ENCODE measurements around the gene TLR2.

TLR2 gene

DNA sequence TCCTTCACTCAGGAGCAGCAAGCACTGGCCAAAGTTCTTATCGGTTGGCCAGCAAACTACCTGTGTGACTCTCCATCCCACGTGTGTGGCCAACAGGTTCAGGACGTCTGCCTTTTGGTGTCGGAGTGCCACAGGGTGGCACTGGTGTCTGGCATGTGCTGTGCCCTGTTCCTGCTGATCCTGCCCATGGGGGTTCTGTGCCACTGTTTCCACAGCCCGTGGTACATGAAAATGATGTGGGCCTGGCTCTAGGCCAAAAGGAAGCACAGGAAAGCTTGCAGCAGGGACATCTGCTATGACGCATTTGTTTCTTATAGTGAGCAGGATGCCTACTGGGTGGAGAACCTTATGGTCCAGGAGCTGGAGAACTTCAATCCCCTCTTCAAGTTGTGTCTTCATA lies 4.6 kb upstream of the TLR2 start:
- no peak for TF ChIP-seq ZNF274 (IDR thresholded peaks at IDR 0.05; ENCODE audit: low read depth, low read length)
- no peak overlapping the region for H3K4me3 ChIP-seq (ENCODE audit: low read length)

DNA sequence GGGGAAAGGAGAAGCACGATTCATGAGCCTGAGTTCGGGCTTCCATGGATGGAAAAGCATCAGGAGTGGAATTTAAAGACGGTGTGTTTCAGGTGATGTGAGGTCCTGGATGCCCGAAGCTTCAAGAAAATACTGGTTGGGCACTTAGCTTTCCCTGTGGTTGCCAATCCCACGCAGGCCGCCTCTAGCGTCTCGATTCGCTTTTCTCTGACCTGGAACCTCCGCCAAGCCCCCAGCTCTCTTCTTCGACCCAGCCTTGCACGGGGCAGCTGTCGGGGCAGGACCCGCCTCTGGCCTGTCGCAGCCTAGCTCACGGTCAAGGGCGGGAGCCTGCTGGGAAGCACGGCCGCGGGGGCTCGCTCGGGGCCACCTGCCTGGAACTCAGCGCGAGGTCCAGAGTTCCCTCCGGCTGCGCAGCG lies 308 bp upstream of the TLR2 start:
- TF ChIP-seq ZNF274 (IDR thresholded peaks at IDR 0.05; ENCODE audit: low read depth, low read length), result no peak
- peak overlapping the region; percentile 66; the same call in 1 of the 2 replicates for H3K4me3 ChIP-seq (ENCODE audit: low read length)

DNA sequence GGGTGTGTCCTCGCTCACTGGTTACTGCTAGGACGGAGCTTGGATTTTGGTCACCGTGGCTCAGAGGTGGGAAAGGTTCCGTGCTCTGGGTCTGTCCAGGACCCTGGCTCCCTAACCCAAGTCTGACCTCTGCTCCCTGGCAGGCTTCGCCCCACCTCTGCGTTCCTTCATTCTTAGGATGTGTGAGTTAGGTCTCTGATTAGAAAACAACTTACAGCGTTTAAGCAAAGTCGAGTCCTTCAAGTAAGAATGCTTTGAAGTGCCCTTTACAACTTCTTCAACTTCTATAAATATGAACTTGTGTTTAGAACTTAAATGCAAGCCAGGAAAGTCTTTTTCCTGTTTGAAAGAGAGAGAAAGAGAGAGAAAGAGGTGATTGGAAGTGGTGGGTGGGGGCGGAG lies 891 bp downstream of the TLR2 start:
- no peak for TF ChIP-seq ZNF274 (IDR thresholded peaks at IDR 0.05; ENCODE audit: low read depth, low read length)
- peak overlapping the region; percentile 66; the same call in 1 of the 2 replicates for H3K4me3 ChIP-seq (ENCODE audit: low read length)

DNA sequence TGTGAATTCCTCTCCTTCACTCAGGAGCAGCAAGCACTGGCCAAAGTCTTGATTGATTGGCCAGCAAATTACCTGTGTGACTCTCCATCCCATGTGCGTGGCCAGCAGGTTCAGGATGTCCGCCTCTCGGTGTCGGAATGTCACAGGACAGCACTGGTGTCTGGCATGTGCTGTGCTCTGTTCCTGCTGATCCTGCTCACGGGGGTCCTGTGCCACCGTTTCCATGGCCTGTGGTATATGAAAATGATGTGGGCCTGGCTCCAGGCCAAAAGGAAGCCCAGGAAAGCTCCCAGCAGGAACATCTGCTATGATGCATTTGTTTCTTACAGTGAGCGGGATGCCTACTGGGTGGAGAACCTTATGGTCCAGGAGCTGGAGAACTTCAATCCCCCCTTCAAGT lies 20.4 kb downstream of the TLR2 start:
- no peak for TF ChIP-seq ZNF274 (IDR thresholded peaks at IDR 0.05; ENCODE audit: low read depth, low read length)
- H3K4me3 ChIP-seq (ENCODE audit: low read length), result no peak overlapping the region

DNA sequence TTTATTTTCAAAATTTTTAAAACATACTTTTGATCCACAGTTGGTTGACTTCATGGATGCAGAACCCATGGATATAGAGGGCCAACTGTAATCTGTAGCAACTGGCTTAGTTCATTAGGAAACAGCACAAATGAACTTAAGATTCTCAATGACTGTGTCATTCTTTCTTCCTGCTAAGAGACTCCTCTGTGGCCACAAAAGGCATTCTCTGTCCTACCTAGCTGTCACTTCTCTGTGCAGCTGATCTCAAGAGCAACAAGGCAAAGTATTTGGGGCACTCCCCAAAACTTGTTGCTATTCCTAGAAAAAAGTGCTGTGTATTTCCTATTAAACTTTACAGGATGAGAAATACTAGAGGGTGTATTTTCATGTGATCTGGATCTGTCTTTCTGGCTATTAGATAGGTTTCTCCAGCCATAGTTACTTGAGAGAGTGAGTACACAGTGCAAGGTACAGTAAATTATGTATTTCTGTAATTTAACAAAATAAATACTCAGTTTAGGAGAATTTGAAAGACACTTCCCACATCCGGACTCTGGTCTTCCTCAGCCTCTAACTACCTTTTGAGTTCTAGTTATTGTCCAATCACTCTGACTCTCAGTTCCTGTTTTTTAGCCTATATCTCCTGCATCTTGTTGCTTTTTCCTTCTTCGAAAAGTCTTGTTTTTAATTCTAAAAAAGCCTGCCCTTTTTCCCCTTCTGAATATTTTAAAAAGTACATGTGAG lies 21.8 kb downstream of the TLR2 start:
- no peak for TF ChIP-seq ZNF274 (IDR thresholded peaks at IDR 0.05; ENCODE audit: low read depth, low read length)
- H3K4me3 ChIP-seq (ENCODE audit: low read length), result no peak overlapping the region

DNA sequence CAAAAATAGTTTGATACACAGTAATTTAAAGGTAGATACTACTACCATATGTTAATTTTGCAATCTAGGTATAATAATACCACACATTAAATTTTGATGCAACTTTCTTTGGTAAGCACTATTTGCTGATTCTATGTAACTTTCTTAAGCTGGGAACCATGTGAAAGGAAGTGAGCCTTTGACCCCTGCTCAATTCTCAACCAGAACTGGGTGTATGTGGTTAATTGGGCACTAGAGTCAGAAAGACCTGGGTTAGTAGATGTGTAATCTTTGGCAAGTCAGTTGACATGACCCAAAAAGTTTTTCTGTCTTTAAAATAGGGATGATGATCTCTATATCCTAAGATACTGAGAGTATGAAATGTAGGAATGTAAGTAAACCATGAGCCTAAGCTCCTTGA lies 22.4 kb downstream of the TLR2 start:
- TF ChIP-seq ZNF274 (IDR thresholded peaks at IDR 0.05; ENCODE audit: low read depth, low read length), result no peak
- H3K4me3 ChIP-seq (ENCODE audit: low read length), result no peak overlapping the region

DNA sequence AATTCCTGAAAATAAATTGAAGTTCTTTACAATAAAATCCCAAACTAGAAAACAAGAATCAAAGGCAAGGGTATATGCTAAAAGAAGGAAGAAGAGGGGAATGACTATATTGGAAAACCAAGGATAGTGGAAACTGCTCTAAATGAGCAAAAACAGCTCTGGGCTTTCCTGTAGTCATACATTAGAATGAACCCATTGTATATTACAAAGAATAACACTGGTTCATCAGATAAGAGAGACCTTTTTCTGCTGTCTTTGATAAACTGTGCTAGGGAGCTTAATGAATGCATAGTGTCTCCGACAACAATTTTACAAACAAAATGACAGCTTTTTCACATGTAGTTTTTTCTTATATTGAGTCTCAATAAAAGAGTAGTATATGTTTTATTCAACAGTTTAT lies 26.6 kb downstream of the TLR2 start:
- no peak for TF ChIP-seq ZNF274 (IDR thresholded peaks at IDR 0.05; ENCODE audit: low read depth, low read length)
- H3K4me3 ChIP-seq (ENCODE audit: low read length), result no peak overlapping the region

DNA sequence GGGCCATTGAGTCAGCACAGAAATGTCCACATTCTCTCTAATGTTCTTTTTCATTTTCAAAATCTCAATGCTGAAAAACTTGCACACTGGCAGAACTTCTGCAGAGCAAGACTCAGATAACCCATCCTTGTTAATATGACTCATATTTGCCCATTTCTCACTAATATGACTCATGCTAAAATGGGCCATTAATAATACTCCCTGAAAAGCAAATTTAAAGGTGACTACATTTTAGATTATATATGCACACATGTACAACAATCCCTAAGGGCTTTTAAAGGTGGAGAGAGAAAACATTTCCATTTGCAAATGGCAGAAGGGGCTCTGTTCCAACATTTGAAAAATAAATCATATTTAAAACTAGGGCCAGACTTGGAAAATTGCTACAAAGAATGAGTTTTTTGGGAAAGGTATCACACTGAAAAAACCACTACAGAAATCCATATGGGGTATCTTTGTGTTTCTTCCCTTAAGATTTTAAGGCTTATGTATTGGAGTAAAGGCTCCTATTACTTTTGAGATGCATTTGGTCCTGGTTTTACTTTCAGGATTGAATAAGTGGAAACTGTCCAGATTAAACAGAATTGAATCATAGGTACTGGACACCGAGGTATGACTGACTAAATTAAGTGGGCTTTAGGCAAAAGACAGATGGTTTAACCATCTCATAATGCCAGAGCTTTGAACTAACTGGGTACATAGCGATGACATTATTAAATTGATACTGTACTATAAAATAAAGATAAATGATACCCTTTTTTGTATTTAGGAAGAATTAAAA lies 30.0 kb downstream of the TLR2 start:
- no peak for TF ChIP-seq ZNF274 (IDR thresholded peaks at IDR 0.05; ENCODE audit: low read depth, low read length)
- H3K4me3 ChIP-seq (ENCODE audit: low read length), result no peak overlapping the region

DNA sequence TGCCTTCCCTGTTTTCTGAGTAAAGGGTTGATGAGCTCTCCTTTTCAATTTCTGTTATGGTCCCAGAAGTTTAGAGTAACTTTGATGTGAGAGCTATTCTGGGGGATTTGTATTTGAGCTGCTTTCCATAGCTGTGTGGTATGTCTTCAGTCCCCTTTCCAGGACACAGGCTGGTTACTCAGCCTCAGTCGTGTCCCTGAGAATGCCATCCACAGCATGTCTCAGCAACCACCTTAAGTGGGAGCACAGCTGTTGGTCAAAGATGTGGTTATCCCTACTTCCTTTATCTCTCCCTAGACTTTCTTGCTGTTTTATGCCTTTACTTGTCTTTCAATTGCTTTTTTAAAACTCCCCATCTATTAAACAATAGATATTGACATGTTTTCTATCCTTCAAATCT lies 38.0 kb downstream of the TLR2 start:
- no peak for TF ChIP-seq ZNF274 (IDR thresholded peaks at IDR 0.05; ENCODE audit: low read depth, low read length)
- H3K4me3 ChIP-seq (ENCODE audit: low read length), result no peak overlapping the region

DNA sequence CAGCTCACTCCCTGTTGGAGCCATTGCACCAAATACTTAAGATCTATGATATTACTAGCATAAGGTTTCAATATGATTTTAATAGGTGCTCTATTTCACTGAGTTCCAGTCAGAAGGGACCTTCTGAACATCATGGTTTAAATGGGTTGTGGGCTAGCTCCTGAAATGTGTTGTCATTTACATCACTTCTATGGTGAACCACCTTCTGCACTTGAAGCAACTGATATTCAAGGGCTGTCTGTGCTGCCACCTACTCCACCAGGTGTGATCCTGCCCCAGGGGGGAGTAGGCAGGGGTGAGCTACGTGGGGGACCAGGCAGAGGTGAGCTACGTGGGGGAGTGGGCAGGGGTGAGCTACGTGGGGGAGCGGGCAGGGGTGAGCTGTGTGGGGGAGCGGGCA lies 40.5 kb downstream of the TLR2 start:
- no peak overlapping the region for H3K4me3 ChIP-seq (ENCODE audit: low read length)
- no peak for TF ChIP-seq ZNF274 (IDR thresholded peaks at IDR 0.05; ENCODE audit: low read depth, low read length)

DNA sequence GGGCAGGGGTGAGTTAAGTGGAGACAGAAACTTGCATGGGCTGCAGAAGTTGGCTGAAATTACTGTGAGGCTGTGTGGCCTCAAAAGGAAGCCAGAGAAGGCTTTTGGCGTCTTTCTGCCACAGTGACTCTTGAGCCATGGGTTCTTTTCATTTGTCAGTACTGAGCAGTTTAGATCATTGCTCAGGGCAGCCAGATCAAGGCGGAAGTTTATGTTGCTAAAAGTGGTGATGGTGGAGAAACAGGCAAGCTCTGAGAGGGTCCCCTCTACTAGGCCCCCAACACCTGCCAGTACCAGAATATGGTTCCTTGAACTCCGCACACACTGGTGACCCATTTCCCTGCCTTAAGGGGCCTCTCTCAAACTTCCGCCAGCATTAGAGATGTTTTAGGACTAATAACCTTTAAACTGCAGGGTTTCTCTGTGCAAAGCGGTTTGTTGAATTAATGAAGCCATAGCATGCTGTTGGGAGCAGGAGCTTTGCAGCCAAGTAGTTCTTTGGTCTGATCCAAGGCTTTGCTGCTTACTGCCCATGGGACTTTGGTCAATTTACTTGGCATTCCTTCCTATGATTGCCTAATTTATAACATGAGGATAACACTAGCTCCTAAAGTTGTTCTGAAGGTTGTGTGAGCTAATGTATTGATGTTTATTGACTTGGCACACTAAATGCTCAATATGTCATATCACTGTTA lies 41.2 kb downstream of the TLR2 start:
- no peak overlapping the region for H3K4me3 ChIP-seq (ENCODE audit: low read length)
- no peak for TF ChIP-seq ZNF274 (IDR thresholded peaks at IDR 0.05; ENCODE audit: low read depth, low read length)

DNA sequence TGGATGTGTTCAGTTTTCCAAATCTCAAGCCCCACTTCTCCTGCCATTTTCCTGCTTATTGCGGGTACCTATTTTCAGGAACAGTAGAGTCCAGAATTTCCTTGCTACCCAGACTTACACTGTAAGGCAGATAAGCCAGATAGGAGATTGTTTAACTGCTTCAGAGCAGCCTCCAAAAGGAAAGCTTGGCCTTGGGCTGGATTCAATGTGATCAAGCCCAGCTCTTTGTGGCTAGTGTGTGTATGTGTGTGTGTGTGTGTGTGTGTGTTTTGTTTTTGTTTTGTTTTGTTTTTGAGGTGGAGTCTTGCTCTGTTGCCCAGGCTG lies 41.7 kb downstream of the TLR2 start:
- H3K4me3 ChIP-seq (ENCODE audit: low read length), result no peak overlapping the region
- no peak for TF ChIP-seq ZNF274 (IDR thresholded peaks at IDR 0.05; ENCODE audit: low read depth, low read length)

DNA sequence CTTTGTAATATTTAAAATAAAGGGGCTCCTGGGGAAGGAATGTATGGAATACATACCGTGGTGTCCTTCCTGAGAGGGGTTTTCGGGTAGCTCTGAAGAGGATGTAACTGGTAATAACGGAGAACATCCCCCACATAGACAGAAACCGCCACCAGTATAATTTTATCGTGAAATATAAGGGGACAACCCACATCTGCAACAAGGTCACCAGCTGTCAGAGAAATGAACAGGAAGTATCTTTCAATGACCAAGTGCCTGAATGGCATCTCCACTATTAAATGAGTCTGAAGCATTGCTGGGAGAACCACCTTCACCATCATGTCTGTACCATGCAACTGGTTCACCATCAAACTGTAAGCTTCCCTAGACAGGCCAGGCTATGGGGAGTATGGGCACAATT lies 44.1 kb downstream of the TLR2 start:
- TF ChIP-seq ZNF274 (IDR thresholded peaks at IDR 0.05; ENCODE audit: low read depth, low read length), result no peak
- no peak overlapping the region for H3K4me3 ChIP-seq (ENCODE audit: low read length)

DNA sequence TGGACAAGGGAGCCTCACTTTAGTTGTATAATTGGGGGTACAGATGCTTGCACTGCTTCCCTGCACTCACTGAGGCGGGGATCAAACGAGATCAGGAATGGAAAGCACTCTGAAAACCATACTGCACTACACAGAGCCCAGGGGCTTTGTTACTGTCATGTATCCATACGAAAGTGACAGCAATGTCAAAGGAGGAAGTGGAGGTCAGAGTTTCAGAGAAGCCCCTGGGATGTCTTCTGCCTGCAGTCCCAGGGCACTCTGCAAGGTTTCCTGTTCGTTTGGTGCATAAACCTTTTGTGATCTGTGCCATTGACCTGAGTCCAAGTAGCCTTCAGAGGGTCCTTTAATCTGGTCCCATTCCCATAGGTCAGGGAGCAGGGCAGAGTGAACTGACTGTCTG lies 44.6 kb downstream of the TLR2 start:
- no peak for TF ChIP-seq ZNF274 (IDR thresholded peaks at IDR 0.05; ENCODE audit: low read depth, low read length)
- no peak overlapping the region for H3K4me3 ChIP-seq (ENCODE audit: low read length)

DNA sequence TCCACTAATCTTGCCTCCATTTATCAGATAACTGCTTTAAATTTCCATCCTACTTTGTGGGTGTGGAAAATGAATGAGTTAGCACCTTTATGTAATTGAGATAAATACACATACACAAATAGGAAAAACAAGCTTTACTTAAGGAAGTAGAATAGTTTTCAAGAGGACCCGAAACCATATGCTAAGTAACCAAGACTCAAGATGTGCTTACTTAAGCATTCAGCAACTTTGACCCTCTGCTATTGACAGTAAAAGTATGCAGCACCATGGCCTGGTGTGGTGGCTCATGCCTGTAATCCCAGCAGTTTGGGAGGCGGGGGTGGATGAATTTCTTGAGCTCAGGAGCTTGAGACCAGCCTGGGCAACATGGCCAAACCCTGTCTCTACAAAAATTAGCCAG lies 45.8 kb downstream of the TLR2 start:
- no peak for TF ChIP-seq ZNF274 (IDR thresholded peaks at IDR 0.05; ENCODE audit: low read depth, low read length)
- no peak overlapping the region for H3K4me3 ChIP-seq (ENCODE audit: low read length)
